Thyroid gland (tissue), 4 donors: ENCODE measurements around the gene PLCB1.

Experiments
- POLR2A ChIP-seq, 2 donors: fragments of 450-650 bp; IDR thresholded peaks; one replicate each; pipeline ENCODE4 v1.6.1; 2017; ENCODE audit warnings: antibody characterized with exemption in 2 of 2, mild to moderate bottlenecking in 2 of 2, moderate library complexity in 1 of 2
- TF ChIP-seq, protein P1 (sequence below), 6 experiments: fragments of 200-600 bp in 3 of 6; fragments of 450-650 bp in 3 of 6; sonication (generic) in 3 of 6; IDR thresholded peaks; one replicate each; pipeline ENCODE4 v1.5.1; 2016 to 2019; ENCODE audit warnings: antibody characterized with exemption in 6 of 6, mild to moderate bottlenecking in 2 of 6, inconsistent platforms in 1 of 6, moderate library complexity in 1 of 6

DNA sequence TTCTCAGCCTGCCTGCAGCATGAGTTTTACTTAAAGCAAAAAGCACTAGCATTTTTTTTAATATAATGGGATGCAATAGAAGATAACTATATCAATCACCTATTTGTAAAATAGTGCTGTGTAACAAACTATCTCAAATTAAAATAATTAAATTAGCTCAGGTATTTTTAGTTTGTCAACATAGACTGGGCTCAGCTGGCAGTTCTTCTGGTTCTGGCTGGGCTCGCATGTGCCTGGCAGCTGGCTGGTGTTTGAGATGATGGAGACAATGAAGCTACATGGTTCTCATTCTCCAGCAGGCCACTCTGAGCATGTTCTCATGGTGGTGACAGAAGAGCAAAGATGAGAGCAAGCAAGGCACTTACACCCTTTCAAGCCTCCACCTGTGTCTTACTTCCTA lies 181.0 kb downstream of the PLCB1 start:
- TF ChIP-seq, protein P1, sequence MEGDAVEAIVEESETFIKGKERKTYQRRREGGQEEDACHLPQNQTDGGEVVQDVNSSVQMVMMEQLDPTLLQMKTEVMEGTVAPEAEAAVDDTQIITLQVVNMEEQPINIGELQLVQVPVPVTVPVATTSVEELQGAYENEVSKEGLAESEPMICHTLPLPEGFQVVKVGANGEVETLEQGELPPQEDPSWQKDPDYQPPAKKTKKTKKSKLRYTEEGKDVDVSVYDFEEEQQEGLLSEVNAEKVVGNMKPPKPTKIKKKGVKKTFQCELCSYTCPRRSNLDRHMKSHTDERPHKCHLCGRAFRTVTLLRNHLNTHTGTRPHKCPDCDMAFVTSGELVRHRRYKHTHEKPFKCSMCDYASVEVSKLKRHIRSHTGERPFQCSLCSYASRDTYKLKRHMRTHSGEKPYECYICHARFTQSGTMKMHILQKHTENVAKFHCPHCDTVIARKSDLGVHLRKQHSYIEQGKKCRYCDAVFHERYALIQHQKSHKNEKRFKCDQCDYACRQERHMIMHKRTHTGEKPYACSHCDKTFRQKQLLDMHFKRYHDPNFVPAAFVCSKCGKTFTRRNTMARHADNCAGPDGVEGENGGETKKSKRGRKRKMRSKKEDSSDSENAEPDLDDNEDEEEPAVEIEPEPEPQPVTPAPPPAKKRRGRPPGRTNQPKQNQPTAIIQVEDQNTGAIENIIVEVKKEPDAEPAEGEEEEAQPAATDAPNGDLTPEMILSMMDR (IDR thresholded peaks at IDR 0.05) = no peak
- no peak for TF ChIP-seq POLR2A (IDR thresholded peaks at IDR 0.05)
